ENCODE measurements around the gene FATE1.

FATE1 gene

GRCh38 chrX:151698485-151698884, 17.4 kb upstream of the FATE1 start:
- Histone ChIP-seq H3K27me3 (ENCODE audit: insufficient read depth, poor library complexity, severe bottlenecking) (no peaks in the 10 kb centered on the region), H3K4me3 (replicated peaks; ENCODE audit: insufficient read depth, low read length) (no peak overlapping the region), H3K27ac (replicated peaks) (no peak overlapping the region)
- TF ChIP-seq REST (IDR thresholded peaks at IDR 0.05; ENCODE audit: insufficient replicate concordance, low read depth) (no peak), POLR2AphosphoS5 (IDR thresholded peaks at IDR 0.05; ENCODE audit: low read depth) (no peak), SPI1 (IDR thresholded peaks at IDR 0.05; ENCODE audit: borderline replicate concordance, low read depth) (no peak), CTCF (IDR thresholded peaks at IDR 0.05; ENCODE audit: insufficient read depth, low read length) (no peak), GABPA (IDR thresholded peaks at IDR 0.05; ENCODE audit: low read depth) (no peak)
- DNase-seq (ENCODE audit: low read depth in 1 of 2, low spot score in 1 of 2), result no peak

- DNase-seq (ENCODE audit: low read depth in 1 of 2, low spot score in 1 of 2), result no peak
- no peak overlapping the region for H3K27ac ChIP-seq (replicated peaks)
- H3K4me3 ChIP-seq (replicated peaks; ENCODE audit: insufficient read depth, low read length), result no peak overlapping the region
- no peak for TF ChIP-seq CTCF (IDR thresholded peaks at IDR 0.05; ENCODE audit: insufficient read depth, low read length)
- no peak for TF ChIP-seq REST (IDR thresholded peaks at IDR 0.05; ENCODE audit: insufficient replicate concordance, low read depth)
- TF ChIP-seq POLR2AphosphoS5 (IDR thresholded peaks at IDR 0.05; ENCODE audit: low read depth), result no peak
- TF ChIP-seq GABPA (IDR thresholded peaks at IDR 0.05; ENCODE audit: low read depth), result no peak
- TF ChIP-seq SPI1 (IDR thresholded peaks at IDR 0.05; ENCODE audit: borderline replicate concordance, low read depth), result no peak
- no peaks in the 10 kb centered on the region for H3K27me3 ChIP-seq (ENCODE audit: insufficient read depth, poor library complexity, severe bottlenecking)
These were observed 16.1 kb upstream of the FATE1 start for GRCh38 chrX:151699746-151700145.

- Histone ChIP-seq H3K4me3 (replicated peaks; ENCODE audit: insufficient read depth, low read length) (no peak overlapping the region), H3K27me3 (ENCODE audit: insufficient read depth, poor library complexity, severe bottlenecking) (no peaks in the 10 kb centered on the region), H3K27ac (replicated peaks) (no peak overlapping the region)
- no peak for DNase-seq (ENCODE audit: low read depth in 1 of 2, low spot score in 1 of 2)
- no peak for TF ChIP-seq CTCF (IDR thresholded peaks at IDR 0.05; ENCODE audit: insufficient read depth, low read length)
- TF ChIP-seq GABPA (IDR thresholded peaks at IDR 0.05; ENCODE audit: low read depth), result no peak
- no peak for TF ChIP-seq REST (IDR thresholded peaks at IDR 0.05; ENCODE audit: insufficient replicate concordance, low read depth)
- TF ChIP-seq POLR2AphosphoS5 (IDR thresholded peaks at IDR 0.05; ENCODE audit: low read depth), result no peak
- TF ChIP-seq SPI1 (IDR thresholded peaks at IDR 0.05; ENCODE audit: borderline replicate concordance, low read depth), result no peak
These were observed 15.3 kb upstream of the FATE1 start for GRCh38 chrX:151700581-151700980.
